ENCODE data around the gene SH3GL3. TPM values are rescaled to one million over a fixed set of nuclear protein-coding genes. Genes with fewer than 3 reads are reported as not detected.

SH3GL3 gene
- total RNA-seq, 2 experiments from 2014 or later: not detected

- Mint-ChIP-seq H3K9me3 (no peaks in the 10 kb centered on the region), H3K27me3 (peaks cover 9% of the 10 kb centered on the region), H3K36me3 (ENCODE audit: low read depth) (no peaks in the 10 kb centered on the region), H3K27ac (no peak overlapping the region), H3K4me3 (no peak overlapping the region), H3K4me1 (no peaks in the 10 kb centered on the region)
- no peak for DNase-seq
- POLR2A ChIA-PET: no interaction called here
- CTCF ChIA-PET: no interaction called here
Measured at GRCh38 chr15:83659417-83659812, 212.3 kb downstream of the SH3GL3 start.

GRCh38 chr15:83665480-83665879 is 218.3 kb downstream of the SH3GL3 start:
- POLR2A ChIA-PET: no interaction called here
- no peaks in the 10 kb centered on the region for H3K27me3 Mint-ChIP-seq
- DNase-seq: no peak
- CTCF ChIA-PET: no interaction called here
- H3K9me3 Mint-ChIP-seq: no peaks in the 10 kb centered on the region
- no peak overlapping the region for H3K4me3 Mint-ChIP-seq
- H3K4me1 Mint-ChIP-seq: no peaks in the 10 kb centered on the region
- no peak overlapping the region for H3K27ac Mint-ChIP-seq
- H3K36me3 Mint-ChIP-seq (ENCODE audit: low read depth): no peaks in the 10 kb centered on the region

Other genes starting within 250 kb of the SH3GL3 start
- gene HDGFL3, start 239.5 kb upstream of the SH3GL3 start, total RNA-seq: 10 to 100 TPM; 20.5 to 23.3 TPM
- gene BNC1, start 162.7 kb upstream of the SH3GL3 start, total RNA-seq: not detected
- gene ADAMTSL3, start 206.8 kb downstream of the SH3GL3 start, total RNA-seq: not detected